GM18511 (cell line): ENCODE results near the gene TNIP1.

ENCODE experiments used
- ATAC-seq: cut with Tn5 transposase; IDR thresholded peaks from one replicate; pipeline ENCODE4 v1.9.1; 2021; ENCODE audit warnings: mild to moderate bottlenecking, moderate library complexity; ENCODE audit not compliant: unreplicated experiment

Gene TNIP1

DNA sequence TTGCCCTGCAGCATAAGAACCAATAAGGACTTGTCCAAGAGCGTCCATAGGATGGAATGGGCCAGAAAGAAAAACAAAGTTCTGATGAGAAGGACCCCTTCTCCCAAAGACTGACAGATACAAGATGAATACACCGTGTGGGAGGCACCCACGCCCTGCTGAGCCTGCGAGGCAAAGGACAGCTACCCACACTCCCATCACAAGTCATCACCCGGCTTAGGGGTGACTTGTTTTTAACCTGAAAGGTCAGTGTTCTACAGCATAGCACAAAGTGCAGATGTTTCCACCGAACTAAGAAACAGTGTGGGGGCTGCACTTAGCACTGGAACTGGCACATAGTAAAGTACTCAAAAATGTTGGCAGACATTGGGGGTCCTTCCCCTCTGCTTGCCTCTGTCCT, 13.9 kb downstream of the TNIP1 start:
- no peak for ATAC-seq

DNA sequence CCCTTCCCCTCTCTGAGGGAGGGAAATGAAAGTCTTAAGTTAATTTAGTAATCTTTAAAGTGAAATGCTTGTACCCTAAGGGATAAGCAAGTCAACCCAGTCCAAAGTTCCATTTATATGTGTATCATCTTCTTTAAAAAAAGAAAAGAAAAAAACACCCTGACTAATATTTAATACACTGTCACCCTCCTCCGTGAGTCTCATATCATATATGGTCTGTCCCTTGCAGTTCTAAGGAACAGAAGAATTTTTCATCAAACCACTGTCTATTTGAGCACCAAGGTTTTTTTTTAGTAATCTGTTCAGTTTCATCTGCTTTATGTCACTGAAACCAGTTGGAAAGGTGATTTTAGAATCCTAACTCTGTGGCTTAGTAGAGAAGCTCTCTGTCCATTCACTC, 15.2 kb downstream of the TNIP1 start:
- ATAC-seq = no peak

DNA sequence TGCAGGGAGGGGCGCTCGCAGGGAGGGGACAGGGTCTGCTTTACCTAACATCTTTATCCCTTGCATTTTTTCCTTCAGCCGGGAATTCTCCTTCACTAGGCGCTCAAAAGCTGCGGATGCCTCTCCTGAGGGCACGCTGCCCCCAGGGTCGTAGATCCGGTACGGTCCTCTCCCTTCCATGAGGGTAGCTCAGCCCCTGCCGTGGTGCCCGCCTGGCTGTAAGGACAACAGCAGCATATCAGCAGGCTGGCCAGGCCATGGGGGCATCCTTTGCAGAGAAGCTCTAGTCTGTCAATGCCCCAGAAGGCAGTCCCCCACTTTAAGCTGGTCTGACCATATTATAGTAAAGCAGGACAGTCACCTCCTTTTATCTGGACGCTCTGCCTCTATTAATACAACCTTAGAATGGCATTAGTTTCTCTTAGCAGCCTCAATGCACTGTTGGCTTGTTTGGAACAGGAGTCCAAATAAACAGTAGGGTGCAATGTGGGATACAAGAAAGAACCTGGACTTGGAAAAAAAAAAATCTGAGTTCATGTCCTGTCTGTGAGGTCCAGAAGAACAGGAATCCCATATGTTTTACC, 15.8 kb downstream of the TNIP1 start:
- ATAC-seq = no peak

DNA sequence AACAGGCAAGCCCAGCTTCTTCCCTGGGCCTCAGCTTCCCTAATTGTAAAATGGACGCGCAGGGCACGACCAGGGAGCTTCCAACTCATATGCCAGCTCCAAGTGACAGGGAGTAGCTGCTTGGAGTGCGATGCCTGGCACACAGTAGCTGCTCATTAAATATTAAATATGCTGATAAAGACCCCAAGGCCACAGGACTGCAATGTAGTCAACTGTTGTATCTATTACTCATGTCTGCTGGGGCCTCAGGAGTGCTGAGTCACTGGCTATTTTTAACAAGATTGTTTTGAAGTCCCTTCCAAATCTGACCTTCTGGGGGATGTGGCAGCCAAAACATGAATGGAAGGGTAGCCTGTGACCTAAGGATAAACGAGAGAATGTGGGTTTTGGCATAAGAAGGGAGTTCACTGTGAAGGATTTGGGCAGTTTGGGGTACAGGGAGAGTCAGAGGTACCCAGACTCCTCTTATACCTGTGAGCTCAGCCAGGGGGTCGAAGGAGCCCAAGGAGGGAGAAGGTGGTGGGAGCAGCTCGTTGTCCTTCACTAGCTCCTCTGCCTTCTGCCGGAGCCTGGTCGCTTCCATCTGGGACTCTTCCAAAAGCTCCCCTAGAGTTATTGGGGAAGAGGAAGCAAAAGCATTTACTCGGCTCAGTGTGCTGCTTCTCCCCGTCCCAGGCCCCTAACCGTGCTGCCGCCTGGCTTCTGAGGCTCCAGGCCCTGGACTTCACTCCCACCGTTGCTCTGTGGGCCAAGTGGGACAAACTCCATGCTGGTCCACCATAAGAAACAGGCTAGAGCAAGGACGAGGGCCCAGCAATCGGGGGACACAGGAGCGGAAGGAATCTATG, 17.5 kb downstream of the TNIP1 start:
- no peak for ATAC-seq

DNA sequence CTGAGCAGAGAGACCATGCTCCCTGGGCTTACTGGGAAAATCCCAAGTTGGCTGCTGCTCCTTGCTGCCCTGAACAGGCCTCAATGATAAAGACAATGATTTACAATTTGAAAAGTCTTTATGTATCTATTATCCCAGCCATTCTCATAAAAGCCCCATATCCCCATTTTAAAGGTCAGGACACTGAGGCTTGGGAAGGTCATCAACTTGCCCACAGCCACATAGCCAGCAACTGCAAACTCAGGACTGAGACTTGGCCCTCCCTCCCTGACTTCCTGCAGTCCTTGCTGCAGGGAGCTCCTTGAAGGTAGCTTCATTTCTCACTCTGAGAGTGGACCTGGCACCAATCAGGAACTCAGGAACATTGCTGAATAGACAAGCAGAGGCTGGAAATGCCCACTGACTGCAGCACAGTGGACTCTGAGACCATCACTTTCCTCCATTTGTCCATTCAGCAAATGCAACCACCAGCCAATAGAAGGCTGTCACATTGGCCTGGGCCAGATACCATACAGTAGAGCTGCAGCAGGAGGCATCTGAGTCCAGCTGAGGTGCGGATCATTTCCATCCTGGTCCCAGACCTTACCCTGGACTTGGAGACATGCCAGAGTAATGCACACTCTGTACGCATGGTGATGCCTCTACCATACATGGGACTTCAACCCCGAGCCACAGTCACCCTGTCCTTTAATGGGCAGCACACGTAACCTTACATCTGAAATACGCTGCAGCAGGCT, 18.3 kb downstream of the TNIP1 start:
- no peak for ATAC-seq

DNA sequence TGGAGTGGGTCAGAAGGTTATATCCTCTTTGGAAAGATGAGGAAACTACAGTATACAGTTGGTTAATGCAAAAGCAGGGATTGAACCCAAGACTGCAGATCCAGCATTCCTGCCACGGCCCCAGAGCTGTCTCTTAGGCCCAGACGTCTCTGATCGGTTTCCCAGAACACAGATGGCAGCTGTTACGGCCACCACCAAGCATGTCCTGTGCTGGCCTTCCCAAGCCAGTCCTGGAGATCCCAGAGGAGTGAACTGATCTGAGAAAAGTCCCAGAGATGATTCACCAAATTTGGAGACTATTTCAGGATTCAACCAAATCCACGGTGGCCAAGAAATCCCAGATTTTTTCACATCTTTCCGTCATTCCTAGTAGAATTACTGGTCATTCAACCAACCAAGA, 20.1 kb downstream of the TNIP1 start:
- no peak for ATAC-seq

DNA sequence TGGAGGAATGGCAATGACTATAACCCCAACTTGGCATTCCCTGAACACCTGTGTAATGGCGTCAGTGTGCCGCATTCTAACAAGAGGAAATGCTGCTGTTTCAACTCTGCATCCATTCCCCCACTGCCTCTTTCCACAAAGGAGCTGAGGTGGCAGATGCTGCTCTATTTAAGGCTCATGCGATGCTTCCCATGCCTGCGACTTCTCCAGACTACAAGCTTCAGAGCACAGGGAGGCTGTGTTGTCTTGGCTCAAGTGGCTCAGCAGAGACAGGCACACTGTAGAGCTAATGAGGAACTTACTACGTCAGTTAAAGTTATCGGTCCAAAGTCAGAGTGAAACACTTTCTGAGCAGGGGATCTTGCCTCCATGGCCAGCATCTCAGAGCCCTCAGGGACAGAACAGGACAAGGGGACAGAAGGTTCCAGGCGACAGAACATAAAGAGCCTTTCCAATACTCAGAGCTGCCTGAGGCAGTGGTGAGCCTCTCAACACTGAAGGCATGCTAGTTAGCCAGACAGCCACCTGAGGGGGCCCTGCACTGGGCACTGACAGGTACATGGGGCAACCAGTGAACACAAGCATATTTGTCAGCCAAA, 21.8 kb downstream of the TNIP1 start:
- ATAC-seq = no peak

DNA sequence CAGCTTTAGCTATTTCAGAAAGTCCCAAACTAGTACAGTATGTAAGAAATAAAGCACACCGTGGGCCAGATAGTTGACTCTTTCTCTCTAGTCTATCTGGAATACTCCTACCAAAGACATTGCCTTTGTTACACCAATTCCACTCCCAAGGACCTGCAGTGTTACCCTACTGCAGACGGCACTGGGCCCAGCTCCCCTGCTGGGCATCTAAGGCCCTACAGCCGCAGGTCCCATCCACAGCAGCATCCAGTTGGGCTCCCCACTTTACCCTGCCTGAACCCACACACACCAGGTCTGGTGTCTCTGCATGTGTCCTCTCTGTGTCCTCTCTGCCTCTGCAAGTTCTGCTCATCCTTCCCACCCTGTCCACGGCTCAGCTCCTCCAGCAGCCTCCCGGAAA, 22.5 kb downstream of the TNIP1 start:
- ATAC-seq = no peak

DNA sequence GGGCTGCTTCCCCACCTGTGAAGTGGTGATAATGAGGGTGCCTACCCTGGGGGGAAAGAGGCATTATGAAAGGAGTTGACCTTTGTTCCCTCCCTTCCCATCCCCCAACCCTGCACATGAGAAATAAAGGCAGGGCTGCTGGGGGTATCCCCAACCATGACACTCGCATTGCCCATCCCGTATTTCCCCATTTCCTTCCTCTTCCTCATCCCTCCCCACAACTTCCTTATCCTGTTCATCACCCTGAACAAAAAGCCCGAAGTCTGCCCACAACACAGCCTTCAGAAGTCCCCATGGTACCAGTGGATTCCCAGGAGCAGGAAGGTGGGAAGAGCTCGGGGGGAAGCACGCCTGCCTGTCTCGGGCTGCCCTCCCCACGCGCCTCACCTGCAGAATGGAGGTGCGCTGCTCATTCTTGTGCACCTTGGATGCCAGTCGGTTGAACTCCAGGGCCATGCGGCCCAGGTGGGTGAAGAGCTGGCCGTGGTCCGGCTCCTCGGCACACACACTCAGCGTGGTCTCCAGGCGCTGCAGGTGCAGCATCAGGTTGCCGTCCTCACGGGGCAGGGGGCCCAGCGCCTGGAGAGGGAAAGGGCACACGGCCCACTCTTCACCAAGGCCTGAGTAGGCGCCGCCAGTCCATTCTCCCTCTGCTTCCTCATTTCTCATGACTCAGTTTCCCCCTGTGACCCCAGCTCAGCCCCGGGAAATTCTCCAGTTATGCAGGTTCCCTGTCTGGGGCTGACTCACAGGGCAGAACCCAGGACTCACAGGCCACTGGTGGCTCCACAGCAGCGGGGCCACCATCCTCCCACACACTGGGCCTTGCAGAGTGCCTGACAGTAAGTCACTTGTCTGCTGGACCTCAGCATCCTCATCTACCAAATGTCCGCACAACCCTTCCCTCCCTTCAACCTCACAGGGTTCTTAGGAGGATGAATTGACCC, 24.2 kb downstream of the TNIP1 start:
- ATAC-seq = no peak

DNA sequence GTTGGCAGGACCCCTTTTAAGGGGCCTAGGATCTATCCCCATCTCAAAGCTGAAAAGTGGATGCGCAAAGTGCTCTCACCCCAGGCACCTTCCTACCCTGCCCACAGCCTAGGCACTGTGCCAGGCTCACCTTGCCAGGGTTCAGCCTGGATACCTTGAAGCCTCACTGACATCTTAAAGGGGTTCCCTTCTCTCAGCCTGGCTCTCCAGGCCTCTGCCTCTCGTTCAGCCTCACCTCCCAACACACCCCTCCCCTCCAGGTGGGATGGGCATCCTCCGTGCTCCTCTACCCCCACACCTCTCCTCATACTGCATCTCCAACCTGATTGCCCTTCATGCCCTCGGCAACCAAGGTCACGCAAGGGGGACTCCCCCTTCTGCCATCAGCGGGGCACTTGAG, 25.5 kb downstream of the TNIP1 start:
- ATAC-seq = no peak

DNA sequence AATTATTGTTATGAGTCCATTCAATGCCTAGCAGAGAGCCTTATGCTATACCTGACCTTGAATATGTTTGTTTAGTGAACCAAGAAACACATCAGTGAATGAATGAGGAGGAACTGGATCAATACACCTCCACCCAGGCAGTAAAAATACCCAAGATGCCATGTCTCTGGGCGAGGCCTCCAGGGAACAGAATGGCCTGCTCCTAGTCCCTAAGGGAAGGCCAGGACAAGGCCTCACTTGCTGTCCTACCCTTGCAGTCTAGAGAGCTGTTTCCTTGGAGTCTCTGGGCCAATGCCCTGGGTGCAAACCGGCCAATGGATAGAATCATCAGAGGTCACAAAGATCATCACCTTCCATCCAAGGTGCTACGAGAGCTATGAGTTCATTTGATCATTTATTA, 26.1 kb downstream of the TNIP1 start:
- ATAC-seq = no peak

DNA sequence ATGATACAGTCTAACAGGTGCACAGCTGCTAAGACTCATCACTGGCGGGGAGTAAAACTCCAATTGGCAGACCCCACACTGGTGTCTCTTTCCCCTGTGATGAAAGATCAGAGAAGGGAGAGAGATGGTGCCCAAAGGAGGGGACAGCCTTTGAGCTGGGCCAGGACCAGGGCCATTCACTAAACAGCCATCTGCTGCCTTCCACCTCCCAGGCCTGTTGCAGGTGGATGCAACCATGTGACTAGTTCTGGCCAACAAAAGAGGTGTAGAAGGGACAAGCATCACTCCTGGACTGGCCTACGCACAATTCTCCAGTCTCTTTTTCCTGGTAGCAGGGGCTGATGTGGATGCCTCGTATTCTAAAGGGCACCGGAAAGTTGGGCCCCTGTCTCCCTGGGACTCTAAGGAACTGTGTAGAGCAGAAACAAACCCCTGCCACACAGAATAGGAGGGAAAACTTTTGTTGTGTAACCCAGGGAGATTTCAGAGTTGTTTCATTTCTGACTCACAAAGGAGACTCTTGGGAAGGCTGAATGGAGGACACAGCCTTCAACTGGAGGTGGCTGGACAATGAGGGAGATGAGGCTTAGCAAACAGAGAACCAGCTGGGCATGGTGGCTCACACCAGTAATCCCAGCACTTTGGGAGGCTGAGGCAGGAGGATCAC, 26.9 kb downstream of the TNIP1 start:
- no peak for ATAC-seq

DNA sequence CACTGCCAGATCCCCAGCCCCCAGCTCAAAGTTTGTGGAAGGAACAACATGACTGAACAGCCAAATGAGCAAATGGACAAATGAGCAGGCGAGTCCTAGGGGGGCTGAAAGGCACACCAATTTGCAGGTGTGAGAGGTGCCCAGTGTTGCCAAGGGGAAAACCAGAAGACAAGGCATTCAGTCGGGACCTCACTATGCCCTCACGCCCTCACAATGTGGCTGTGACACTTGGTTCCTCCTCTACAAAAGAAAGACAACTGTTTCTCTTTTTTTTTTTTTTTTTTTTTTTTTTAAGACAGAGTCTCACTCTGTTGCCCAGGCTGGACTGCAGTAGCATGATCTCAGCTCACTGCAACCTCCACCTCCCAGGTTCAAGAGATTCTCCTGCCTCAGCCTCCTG, 28.0 kb downstream of the TNIP1 start:
- no peak for ATAC-seq

DNA sequence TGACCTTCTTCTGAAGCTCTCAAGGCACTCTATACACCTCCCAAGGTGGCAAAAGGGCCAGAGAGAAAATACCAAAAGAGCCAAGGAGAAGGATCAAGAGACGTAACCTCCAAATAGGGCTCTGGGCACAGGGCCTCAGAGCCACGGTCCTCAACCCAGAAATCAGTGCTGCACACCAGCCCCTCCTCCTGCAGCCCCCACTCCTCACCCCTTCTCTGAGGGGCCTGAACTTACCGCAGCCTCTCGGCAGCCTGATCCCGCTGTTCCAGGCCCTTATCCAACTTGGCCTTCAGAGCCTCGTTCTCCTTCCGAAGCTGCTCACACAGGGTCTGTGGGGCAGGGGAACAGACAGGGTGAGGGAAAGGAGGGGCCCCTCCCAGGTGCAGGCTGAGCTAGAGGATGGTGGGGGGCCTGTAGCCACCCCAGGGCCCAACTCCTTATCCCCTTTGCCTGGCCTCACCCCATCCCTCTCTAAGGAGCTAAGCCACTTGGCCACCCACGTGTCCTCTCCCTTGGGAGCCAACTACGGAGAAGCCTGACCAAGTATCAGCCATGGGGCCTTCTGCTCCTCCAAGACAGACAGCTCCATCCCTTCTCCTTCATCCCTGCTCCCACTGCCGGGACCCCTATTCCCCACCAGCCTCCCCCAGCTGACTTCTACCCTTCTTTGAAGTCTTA, 28.8 kb downstream of the TNIP1 start:
- ATAC-seq = no peak

DNA sequence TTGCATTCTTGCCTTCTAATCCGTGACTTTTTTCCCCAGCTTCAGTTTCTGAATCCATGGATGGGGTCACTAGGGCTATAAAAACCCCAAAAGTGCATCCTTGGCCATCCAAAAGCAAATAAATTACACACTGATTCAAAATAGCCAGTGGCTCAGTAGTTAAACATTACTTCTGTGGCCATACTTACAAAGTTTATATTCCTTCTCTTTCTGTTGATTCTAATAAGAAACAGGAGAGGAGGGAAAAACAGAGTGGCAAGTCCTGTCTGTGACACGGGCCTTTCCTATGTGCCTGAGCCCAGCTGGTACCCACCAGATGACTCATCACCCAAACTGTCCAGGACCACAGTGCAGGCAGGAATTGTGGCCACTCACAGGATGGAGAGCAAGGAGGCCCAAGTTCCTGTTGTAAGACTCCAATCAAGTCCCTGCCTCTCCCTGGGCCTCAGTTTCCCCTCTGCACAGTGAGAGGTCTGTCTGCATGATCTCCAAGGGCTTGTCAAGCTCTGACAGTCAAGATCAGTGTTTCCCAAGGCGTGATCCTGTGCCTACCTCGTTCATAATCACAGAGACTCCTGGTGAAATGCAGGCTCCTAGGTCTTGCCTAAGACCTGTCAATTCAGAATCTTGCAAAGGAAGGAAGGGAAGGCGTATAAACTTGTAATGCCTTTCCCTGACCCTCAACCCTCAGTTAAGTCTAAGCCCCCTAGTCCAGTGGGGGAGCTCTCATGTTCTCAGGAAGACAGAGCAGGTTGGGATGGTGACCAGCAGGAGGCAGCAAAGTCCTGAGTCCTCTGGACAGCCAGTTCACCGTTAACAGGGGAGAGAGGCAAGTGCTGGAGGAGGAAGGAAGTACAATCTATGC, 29.5 kb downstream of the TNIP1 start:
- peak; percentile 79 for ATAC-seq

DNA sequence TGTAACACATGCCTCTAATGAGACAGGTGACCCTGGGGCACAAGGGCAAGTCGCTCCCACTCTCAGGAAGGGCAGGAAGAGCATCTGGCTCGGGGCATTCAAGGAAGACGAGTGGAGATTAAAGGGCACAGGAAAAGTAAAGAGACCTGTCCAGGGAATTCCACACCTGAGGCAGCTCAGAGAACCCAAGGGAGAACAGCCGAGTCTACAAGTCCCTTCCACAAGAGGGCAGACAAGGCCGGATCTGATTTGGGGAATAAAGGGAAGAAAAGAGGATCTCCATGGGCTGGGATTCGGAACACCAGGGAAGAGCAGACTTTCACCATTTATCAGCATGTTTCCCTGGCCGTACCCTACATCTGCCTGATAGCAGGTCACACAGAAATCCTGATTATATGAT, 32.3 kb downstream of the TNIP1 start:
- ATAC-seq = no peak

DNA sequence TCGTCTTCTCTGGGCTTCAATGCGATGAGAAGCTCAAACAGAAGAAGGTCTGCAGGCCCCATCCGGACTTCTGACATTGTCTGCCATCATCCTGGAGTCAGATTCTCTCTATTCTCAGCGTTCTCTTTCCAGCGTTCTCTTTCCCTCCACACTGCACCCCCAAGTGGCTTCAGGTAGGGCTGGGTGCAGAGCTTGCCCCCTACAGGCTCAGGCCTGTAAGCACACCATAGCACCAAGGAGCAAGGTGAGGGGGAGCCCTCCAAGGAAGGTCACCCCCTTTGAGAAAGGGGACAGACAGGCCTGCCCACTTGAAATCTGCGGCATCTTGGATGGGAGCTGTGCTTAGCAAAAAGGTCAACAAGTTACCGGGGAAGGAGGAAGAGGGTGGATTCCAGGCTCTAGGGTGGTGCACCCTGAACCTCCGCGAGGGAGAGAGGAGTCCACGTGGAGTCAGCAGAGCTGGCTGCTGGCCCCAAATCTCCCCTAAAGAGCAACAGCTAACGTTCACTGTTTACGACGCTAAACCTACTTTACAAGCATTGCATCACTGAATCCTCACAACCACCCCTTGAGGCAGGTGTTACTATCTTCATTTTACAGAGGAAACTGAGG, 32.9 kb downstream of the TNIP1 start:
- ATAC-seq = peak; percentile 58

DNA sequence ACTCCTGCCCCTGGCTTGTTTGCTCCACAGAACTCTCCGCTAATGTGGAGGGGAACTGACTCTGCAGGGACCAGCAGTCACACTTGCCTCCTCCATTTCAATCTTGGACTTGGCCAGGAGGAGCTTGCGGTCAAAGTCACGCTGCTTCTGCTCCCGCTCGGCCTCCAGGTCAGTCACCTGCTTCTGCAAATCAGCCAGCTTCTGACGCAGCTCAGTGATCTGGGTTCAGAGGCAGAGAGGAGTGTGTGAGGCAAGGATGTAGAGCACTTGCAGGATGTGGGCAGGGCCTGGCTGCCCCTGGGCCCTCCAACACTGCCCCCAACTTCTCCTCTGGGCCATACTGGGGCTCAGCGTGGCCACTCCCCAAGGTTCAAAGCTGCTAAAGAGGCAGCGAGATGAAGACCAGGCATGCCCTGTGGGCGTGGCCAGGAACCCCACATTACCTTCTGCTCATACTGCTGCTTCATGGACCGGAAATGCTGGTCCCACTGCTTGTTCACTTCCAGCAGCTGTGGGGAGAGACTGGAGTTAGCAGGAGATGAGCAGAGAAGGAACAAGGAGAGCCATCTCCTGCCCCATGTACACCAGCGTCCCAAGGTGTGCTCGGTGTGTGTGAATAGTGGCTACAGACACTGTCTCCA, 38.3 kb downstream of the TNIP1 start:
- no peak for ATAC-seq
